Measurements from ENCODE around the gene CTSK.
"Not testable (repeated sequence)": the region's sequence is repeated elsewhere in the genome, so short reads cannot be mapped to it uniquely, and the experiment has no call there.

CTSK gene

DNA sequence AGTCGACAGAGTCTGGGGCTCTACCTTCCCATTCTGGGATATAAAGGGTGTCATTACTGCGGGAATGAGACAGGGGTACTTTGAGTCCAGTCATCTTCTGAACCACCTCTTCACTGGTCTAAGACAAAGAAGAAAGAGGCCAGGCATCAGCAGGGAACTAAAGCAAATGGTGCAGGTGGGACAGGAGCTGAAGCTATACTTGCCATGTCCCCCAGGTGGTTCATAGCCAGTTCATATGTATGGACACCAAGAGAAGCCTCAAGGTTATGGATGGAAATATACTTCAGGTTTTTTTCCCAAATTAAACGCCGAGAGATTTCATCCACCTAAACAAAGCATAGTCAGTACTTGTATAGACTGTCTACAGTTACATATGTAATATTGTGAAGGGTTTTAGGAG lies 2.2 kb downstream of the CTSK start:
- peaks cover 10% of the 10 kb centered on the region for H3K36me3 ChIP-seq (ENCODE audit: control insufficient read depth, insufficient read depth, low read length)
- WGBS, 2 experiments (ENCODE audit: insufficient coverage in 2 of 2): 80 to 94% methylated on average over 1 to 2 of the region's 4 CpGs
- H3K4me3 ChIP-seq (ENCODE audit: extremely low read depth, insufficient read depth, low read length, poor library complexity, severe bottlenecking): no peak overlapping the region
- H3K4me1 ChIP-seq (ENCODE audit: control insufficient read depth, insufficient read depth, low read length, poor library complexity, severe bottlenecking): no peaks in the 10 kb centered on the region
- no peak overlapping the region for H3K27ac ChIP-seq (ENCODE audit: low read depth, low read length, severe bottlenecking)
- no peaks in the 10 kb centered on the region for H3K9me3 ChIP-seq (ENCODE audit: control insufficient read depth, low read length)

- no peak overlapping the region for H3K27ac ChIP-seq (ENCODE audit: low read depth, low read length, severe bottlenecking)
- H3K4me1 ChIP-seq (ENCODE audit: control insufficient read depth, insufficient read depth, low read length, poor library complexity, severe bottlenecking): no peaks in the 10 kb centered on the region
- 96 to 100% methylated on average over 3 of the region's 3 CpGs for WGBS, 2 experiments (ENCODE audit: insufficient coverage in 2 of 2)
- H3K9me3 ChIP-seq (ENCODE audit: control insufficient read depth, low read length): no peaks in the 10 kb centered on the region
- no peak overlapping the region for H3K4me3 ChIP-seq (ENCODE audit: extremely low read depth, insufficient read depth, low read length, poor library complexity, severe bottlenecking)
- peaks cover 2% of the 10 kb centered on the region for H3K36me3 ChIP-seq (ENCODE audit: control insufficient read depth, insufficient read depth, low read length)
Observed at GRCh38 chr1:150804671-150805070, 3.4 kb downstream of the CTSK start.

GRCh38 chr1:150799089-150799488 lies 9.0 kb downstream of the CTSK start:
- Histone ChIP-seq H3K9me3 (ENCODE audit: control insufficient read depth, low read length) (no peaks in the 10 kb centered on the region), H3K36me3 (ENCODE audit: control insufficient read depth, insufficient read depth, low read length) (peaks cover 22% of the 10 kb centered on the region), H3K27ac (ENCODE audit: low read depth, low read length, severe bottlenecking) (no peak overlapping the region), H3K4me1 (ENCODE audit: control insufficient read depth, insufficient read depth, low read length, poor library complexity, severe bottlenecking) (no peaks in the 10 kb centered on the region), H3K4me3 (ENCODE audit: extremely low read depth, insufficient read depth, low read length, poor library complexity, severe bottlenecking) (no peak overlapping the region)
- 96 to 100% methylated on average over 4 to 5 of the region's 5 CpGs for WGBS, 2 experiments (ENCODE audit: insufficient coverage in 2 of 2)

DNA sequence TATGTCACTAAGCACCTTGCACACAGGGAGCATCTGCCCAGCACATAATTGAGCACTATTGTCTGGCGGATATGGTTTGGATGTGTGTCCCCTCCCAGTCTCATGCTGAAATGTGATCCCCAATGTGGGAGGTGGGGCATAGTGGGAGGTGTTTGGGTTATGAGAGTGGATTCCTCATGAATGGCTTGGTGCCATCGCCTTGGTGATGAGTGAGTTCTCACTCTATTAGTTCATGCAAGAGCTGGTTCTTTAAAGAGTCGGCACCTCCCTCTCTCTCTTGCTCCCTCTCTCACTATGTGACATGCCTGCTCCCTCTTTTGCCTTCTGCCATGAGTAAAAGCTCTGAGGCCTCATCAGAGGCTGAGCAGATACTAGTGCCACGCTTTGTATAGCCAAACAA lies 9.5 kb downstream of the CTSK start:
- Histone ChIP-seq H3K4me1 (ENCODE audit: control insufficient read depth, insufficient read depth, low read length, poor library complexity, severe bottlenecking) (no peaks in the 10 kb centered on the region), H3K36me3 (ENCODE audit: control insufficient read depth, insufficient read depth, low read length) (peaks cover 22% of the 10 kb centered on the region), H3K27ac (ENCODE audit: low read depth, low read length, severe bottlenecking) (no peak overlapping the region), H3K4me3 (ENCODE audit: extremely low read depth, insufficient read depth, low read length, poor library complexity, severe bottlenecking) (no peak overlapping the region), H3K9me3 (ENCODE audit: control insufficient read depth, low read length) (no peaks in the 10 kb centered on the region)
- WGBS, 2 experiments (ENCODE audit: insufficient coverage in 2 of 2): 89 to 94% methylated on average over 3 of the region's 4 CpGs

- Histone ChIP-seq H3K27ac (ENCODE audit: low read depth, low read length, severe bottlenecking) (no peak overlapping the region), H3K9me3 (ENCODE audit: control insufficient read depth, low read length) (no peaks in the 10 kb centered on the region), H3K36me3 (ENCODE audit: control insufficient read depth, insufficient read depth, low read length) (peaks cover 22% of the 10 kb centered on the region), H3K4me1 (ENCODE audit: control insufficient read depth, insufficient read depth, low read length, poor library complexity, severe bottlenecking) (no peaks in the 10 kb centered on the region), H3K4me3 (ENCODE audit: extremely low read depth, insufficient read depth, low read length, poor library complexity, severe bottlenecking) (no peak overlapping the region)
- WGBS, 2 experiments (ENCODE audit: insufficient coverage in 2 of 2): no CpG with 5 or more reads among the region's 3 CpGs
Observed at GRCh38 chr1:150796374-150796773, 11.7 kb downstream of the CTSK start.

GRCh38 chr1:150793778-150794177 lies 14.3 kb downstream of the CTSK start:
- peaks cover 18% of the 10 kb centered on the region for H3K36me3 ChIP-seq (ENCODE audit: control insufficient read depth, insufficient read depth, low read length)
- not testable (repeated sequence) for H3K4me3 ChIP-seq (ENCODE audit: extremely low read depth, insufficient read depth, low read length, poor library complexity, severe bottlenecking); H3K9me3 ChIP-seq (ENCODE audit: control insufficient read depth, low read length); H3K27ac ChIP-seq (ENCODE audit: low read depth, low read length, severe bottlenecking); H3K4me1 ChIP-seq (ENCODE audit: control insufficient read depth, insufficient read depth, low read length, poor library complexity, severe bottlenecking)
- WGBS, 2 experiments (ENCODE audit: insufficient coverage in 2 of 2): 88 to 89% methylated on average over 1 to 2 of the region's 3 CpGs

GRCh38 chr1:150793221-150793620 lies 14.8 kb downstream of the CTSK start:
- 80 to 88% methylated on average over 1 of the region's 1 CpG for WGBS, 2 experiments (ENCODE audit: insufficient coverage in 2 of 2)
- H3K9me3 ChIP-seq (ENCODE audit: control insufficient read depth, low read length): no peaks in the 10 kb centered on the region
- H3K27ac ChIP-seq (ENCODE audit: low read depth, low read length, severe bottlenecking): no peak overlapping the region
- no peak overlapping the region for H3K4me3 ChIP-seq (ENCODE audit: extremely low read depth, insufficient read depth, low read length, poor library complexity, severe bottlenecking)
- H3K4me1 ChIP-seq (ENCODE audit: control insufficient read depth, insufficient read depth, low read length, poor library complexity, severe bottlenecking): no peaks in the 10 kb centered on the region
- H3K36me3 ChIP-seq (ENCODE audit: control insufficient read depth, insufficient read depth, low read length): peaks cover 13% of the 10 kb centered on the region

DNA sequence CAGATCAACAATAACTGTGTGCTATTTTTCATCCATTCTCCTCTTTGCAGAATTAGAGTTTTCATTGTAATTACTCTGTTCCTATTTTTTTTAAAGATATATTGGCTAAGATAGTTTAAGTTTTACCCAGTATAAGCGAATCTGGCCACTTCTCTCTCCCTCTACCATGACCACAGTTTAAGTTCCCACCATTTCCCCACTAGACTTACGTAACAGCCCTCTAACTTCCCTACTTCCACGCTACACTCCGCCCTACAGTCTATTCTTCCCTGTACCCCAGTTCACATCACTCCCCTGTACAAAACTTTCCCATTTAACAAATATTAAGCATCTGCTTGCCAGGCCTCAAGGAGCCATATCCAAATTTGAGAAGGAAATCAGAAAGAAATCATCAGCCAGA lies 16.5 kb downstream of the CTSK start:
- H3K4me1 ChIP-seq (ENCODE audit: control insufficient read depth, insufficient read depth, low read length, poor library complexity, severe bottlenecking): no peaks in the 10 kb centered on the region
- H3K27ac ChIP-seq (ENCODE audit: low read depth, low read length, severe bottlenecking): no peak overlapping the region
- H3K36me3 ChIP-seq (ENCODE audit: control insufficient read depth, insufficient read depth, low read length): no peaks in the 10 kb centered on the region
- H3K4me3 ChIP-seq (ENCODE audit: extremely low read depth, insufficient read depth, low read length, poor library complexity, severe bottlenecking): no peak overlapping the region
- WGBS, 2 experiments (ENCODE audit: insufficient coverage in 2 of 2): 93 to 94% methylated on average over 3 of the region's 4 CpGs
- H3K9me3 ChIP-seq (ENCODE audit: control insufficient read depth, low read length): no peaks in the 10 kb centered on the region

DNA sequence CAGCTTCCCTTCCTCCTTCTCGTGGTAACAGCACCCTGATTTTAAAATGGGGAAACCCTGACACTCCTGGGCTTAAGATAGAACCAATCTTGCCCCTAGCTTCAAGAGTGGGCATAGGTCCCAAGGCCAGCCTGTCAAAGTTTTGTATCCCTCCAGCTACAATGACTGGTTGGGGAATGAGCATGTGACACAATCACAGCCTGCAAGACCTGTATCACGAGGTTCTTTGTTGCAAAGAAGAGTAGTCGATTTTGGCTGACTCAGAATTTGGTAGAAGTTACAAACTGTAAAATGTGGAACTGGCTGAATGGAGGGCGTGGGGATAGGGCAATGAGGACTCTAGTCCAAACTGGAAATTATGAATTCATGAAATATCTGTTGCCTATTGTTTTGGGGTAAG lies 18.7 kb downstream of the CTSK start:
- no peak overlapping the region for H3K4me3 ChIP-seq (ENCODE audit: extremely low read depth, insufficient read depth, low read length, poor library complexity, severe bottlenecking)
- no peak overlapping the region for H3K27ac ChIP-seq (ENCODE audit: low read depth, low read length, severe bottlenecking)
- no peaks in the 10 kb centered on the region for H3K36me3 ChIP-seq (ENCODE audit: control insufficient read depth, insufficient read depth, low read length)
- H3K9me3 ChIP-seq (ENCODE audit: control insufficient read depth, low read length): no peaks in the 10 kb centered on the region
- WGBS, 2 experiments (ENCODE audit: insufficient coverage in 2 of 2): 95 to 96% methylated on average over 2 to 3 of the region's 4 CpGs
- H3K4me1 ChIP-seq (ENCODE audit: control insufficient read depth, insufficient read depth, low read length, poor library complexity, severe bottlenecking): no peaks in the 10 kb centered on the region

DNA sequence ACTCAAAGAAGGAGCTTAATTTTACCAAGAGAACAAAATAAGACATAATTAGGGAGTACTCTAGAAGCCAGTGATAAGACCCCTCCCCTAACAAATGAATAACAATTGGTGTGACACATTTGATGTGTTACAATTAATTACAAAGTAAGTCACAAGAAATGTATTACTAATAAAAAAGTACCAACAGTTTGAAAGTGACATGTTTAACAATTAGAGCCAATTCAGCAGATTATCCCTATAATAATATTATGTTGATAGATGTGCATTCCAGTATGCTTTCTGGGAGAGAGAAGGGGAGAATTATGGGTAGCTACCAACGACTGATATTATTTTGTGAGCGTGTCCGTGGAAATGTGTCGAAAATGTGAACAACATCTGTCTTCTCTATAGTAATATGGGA lies 19.1 kb downstream of the CTSK start:
- H3K36me3 ChIP-seq (ENCODE audit: control insufficient read depth, insufficient read depth, low read length): no peaks in the 10 kb centered on the region
- no peaks in the 10 kb centered on the region for H3K4me1 ChIP-seq (ENCODE audit: control insufficient read depth, insufficient read depth, low read length, poor library complexity, severe bottlenecking)
- 96 to 100% methylated on average over 3 to 4 of the region's 4 CpGs for WGBS, 2 experiments (ENCODE audit: insufficient coverage in 2 of 2)
- H3K4me3 ChIP-seq (ENCODE audit: extremely low read depth, insufficient read depth, low read length, poor library complexity, severe bottlenecking): no peak overlapping the region
- H3K27ac ChIP-seq (ENCODE audit: low read depth, low read length, severe bottlenecking): no peak overlapping the region
- H3K9me3 ChIP-seq (ENCODE audit: control insufficient read depth, low read length): no peaks in the 10 kb centered on the region

DNA sequence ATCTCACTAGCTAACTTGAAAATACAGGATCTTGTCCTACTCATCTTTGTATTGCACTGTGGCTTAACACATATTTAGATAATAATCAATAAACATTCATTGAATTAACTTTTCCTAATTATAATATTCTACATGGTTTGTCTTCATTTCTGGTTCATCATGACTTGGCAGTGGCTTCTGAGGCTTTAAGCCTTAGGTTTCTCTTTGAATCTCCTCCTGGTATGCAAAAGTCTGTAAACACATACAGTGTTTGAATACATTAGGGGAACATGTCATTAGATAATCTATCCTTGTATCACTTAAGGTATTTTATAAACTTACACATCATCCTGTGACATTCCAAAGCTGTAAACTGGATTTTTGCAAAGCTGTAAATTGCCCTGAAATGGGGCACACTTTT lies 20.6 kb downstream of the CTSK start:
- Histone ChIP-seq H3K9me3 (ENCODE audit: control insufficient read depth, low read length) (no peaks in the 10 kb centered on the region), H3K4me3 (ENCODE audit: extremely low read depth, insufficient read depth, low read length, poor library complexity, severe bottlenecking) (no peak overlapping the region), H3K4me1 (ENCODE audit: control insufficient read depth, insufficient read depth, low read length, poor library complexity, severe bottlenecking) (no peaks in the 10 kb centered on the region), H3K36me3 (ENCODE audit: control insufficient read depth, insufficient read depth, low read length) (no peaks in the 10 kb centered on the region), H3K27ac (ENCODE audit: low read depth, low read length, severe bottlenecking) (no peak overlapping the region)

- Histone ChIP-seq H3K4me3 (ENCODE audit: extremely low read depth, insufficient read depth, low read length, poor library complexity, severe bottlenecking) (no peak overlapping the region), H3K27ac (ENCODE audit: low read depth, low read length, severe bottlenecking) (no peak overlapping the region), H3K36me3 (ENCODE audit: control insufficient read depth, insufficient read depth, low read length) (no peaks in the 10 kb centered on the region), H3K4me1 (ENCODE audit: control insufficient read depth, insufficient read depth, low read length, poor library complexity, severe bottlenecking) (no peaks in the 10 kb centered on the region), H3K9me3 (ENCODE audit: control insufficient read depth, low read length) (no peaks in the 10 kb centered on the region)
- 100% methylated on average over 1 of the region's 3 CpGs; no CpG with 5 or more reads in 1 of the 2 experiments for WGBS, 2 experiments (ENCODE audit: insufficient coverage in 2 of 2)
Observed at GRCh38 chr1:150780510-150780909, 27.6 kb downstream of the CTSK start.
